CD4-positive, alpha-beta T cell (primary cell): ENCODE data around the gene TMCO5A. TPM values are rescaled to one million over a fixed set of nuclear protein-coding genes. Genes with fewer than 3 reads are reported as not detected.

Experiments used
- ATAC-seq: fragments of 200-7000 bp; cut with Tn5 transposase; one replicate; pipeline ENCODE4 v1.10.0; 2022; ENCODE audit warnings: mild to moderate bottlenecking; ENCODE audit not compliant: poor library complexity
- CTCF ChIA-PET: fragments of 350-600 bp; sonication (Branson Sonifier 250); formaldehyde crosslinking; loops from one replicate; lab custom pipeline; 2021; ENCODE audit warnings: antibody characterized with exemption, inconsistent platforms; lab: Charles Lee
- POLR2A ChIA-PET: fragments of 350-600 bp; sonication (Branson Sonifier 250); formaldehyde crosslinking; loops from one replicate; lab custom pipeline; 2021; ENCODE audit warnings: antibody characterized with exemption, inconsistent platforms; lab: Charles Lee
- DNase-seq, 14 experiments: peaks; one replicate each; pipeline ENCODE4 v3.0.0-alpha.2; 2013 to 2020; ENCODE audit warnings: mixed read lengths in 2 of 14
- H3K27ac ChIP-seq, 2 donors: one replicate each; pipeline versions ENCODE4 v1.5.1 to v1.7.0; 2013; ENCODE audit warnings: low read length in 2 of 2, low read depth in 1 of 2, mild to moderate bottlenecking in 1 of 2
- H3K27me3 ChIP-seq, 2 experiments: 1 replicate in 1 of 2; 2 replicates in 1 of 2; pipeline versions ENCODE4 v1.6.1 to v1.7.0; 2013; ENCODE audit warnings: low read length in 2 of 2, control low read depth in 1 of 2, mild to moderate bottlenecking in 1 of 2, moderate library complexity in 1 of 2; ENCODE audit not compliant: insufficient read depth in 2 of 2, control insufficient read depth in 1 of 2
- H3K36me3 ChIP-seq: one replicate; pipeline ENCODE4 v1.6.1; 2013; ENCODE audit warnings: low read length, control low read depth; ENCODE audit not compliant: insufficient read depth
- H3K4me1 ChIP-seq: one replicate; pipeline ENCODE4 v1.6.1; 2013; ENCODE audit warnings: low read length, control low read depth; ENCODE audit not compliant: insufficient read depth
- H3K4me3 ChIP-seq: one replicate; pipeline ENCODE4 v1.5.1; 2013; ENCODE audit warnings: mild to moderate bottlenecking, low read length, moderate library complexity
- H3K9me3 ChIP-seq, 2 experiments: 1 replicate in 1 of 2; 2 replicates in 1 of 2; pipeline versions ENCODE4 v1.6.1 to v1.7.0; 2013; ENCODE audit warnings: low read length in 2 of 2, mild to moderate bottlenecking in 2 of 2, control low read depth in 1 of 2, moderate library complexity in 1 of 2; ENCODE audit not compliant: control insufficient read depth in 1 of 2, insufficient read depth in 1 of 2
- H3K27ac Mint-ChIP-seq: one replicate; pipeline ENCODE4 v1.8.0; 2020; ENCODE audit warnings: mixed read lengths
- H3K27me3 Mint-ChIP-seq: one replicate; pipeline ENCODE4 v1.8.0; 2021; ENCODE audit warnings: mixed read lengths
- H3K36me3 Mint-ChIP-seq: one replicate; pipeline ENCODE4 v1.8.0; 2021; ENCODE audit warnings: low read depth, mixed read lengths
- H3K4me1 Mint-ChIP-seq: one replicate; pipeline ENCODE4 v1.8.0; 2021; ENCODE audit warnings: low read depth, mixed read lengths
- H3K4me3 Mint-ChIP-seq: one replicate; pipeline ENCODE4 v1.8.0; 2020; ENCODE audit warnings: mild to moderate bottlenecking, mixed read lengths
- H3K9me3 Mint-ChIP-seq: one replicate; pipeline ENCODE4 v1.8.0; 2020; ENCODE audit warnings: mixed read lengths
- intact Hi-C, 2 experiments: fragments of 100-400 bp; cut with DNase I in 1 of 2; cut with micrococcal nuclease in 1 of 2; formaldehyde crosslinking; loops; one replicate each; pipeline versions ENCODE4 v1.15.1 to v1.9.0; 2023 to 2025; cut with DNase I, micrococcal nuclease
- total RNA-seq, 174 experiments: library from RNA in 2 of 174; stranded (reverse) in 2 of 174; gene quantifications; one replicate each; pipeline ENCODE4 v1.2.3 and lab custom pipeline; 2021 to 2026
- TF ChIP-seq, protein P1 (sequence below): fragments of 200-600 bp; IDR thresholded peaks from one replicate; pipeline ENCODE4 v1.8.0; 2022; ENCODE audit warnings: antibody characterized with exemption, mild to moderate bottlenecking

TMCO5A gene
- total RNA-seq, 2 experiments from 2014 or later, result not detected

DNA sequence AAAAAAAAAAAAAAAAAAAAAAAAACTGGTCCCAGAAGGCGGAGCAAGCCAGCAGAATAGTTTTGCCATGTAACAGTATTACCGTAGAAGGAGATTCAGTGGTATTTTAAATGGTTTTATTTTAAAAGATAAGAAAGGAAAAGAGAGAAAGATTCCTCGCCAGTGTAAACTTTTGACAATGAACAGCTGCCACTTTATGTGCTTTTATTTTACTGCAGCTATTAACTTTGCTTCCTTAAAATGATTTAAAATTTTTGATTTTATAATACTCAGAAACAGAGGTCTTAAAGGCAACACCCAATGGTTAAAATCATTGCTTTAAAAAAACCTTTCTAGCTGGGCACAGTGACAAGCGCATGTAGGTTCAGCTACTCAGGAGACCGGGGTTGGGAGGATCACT lies 46.8 kb downstream of the TMCO5A start:
- Mint-ChIP-seq H3K27me3 (peaks cover 5% of the 10 kb centered on the region), H3K27ac (no peak overlapping the region), H3K36me3 (no peaks in the 10 kb centered on the region), H3K4me3 (no peak overlapping the region), H3K9me3 (peaks cover 4% of the 10 kb centered on the region), H3K4me1 (no peaks in the 10 kb centered on the region)
- Histone ChIP-seq H3K27me3 (peaks cover 0 to 5% of the 10 kb centered on the region in 2 experiments), H3K4me1 (no peaks in the 10 kb centered on the region), H3K4me3 (no peak overlapping the region), H3K36me3 (no peaks in the 10 kb centered on the region), H3K9me3 (peaks cover 0 to 18% of the 10 kb centered on the region in 2 experiments), H3K27ac (no peak overlapping the region)
- ATAC-seq, result no peak
- TF ChIP-seq, protein P1, sequence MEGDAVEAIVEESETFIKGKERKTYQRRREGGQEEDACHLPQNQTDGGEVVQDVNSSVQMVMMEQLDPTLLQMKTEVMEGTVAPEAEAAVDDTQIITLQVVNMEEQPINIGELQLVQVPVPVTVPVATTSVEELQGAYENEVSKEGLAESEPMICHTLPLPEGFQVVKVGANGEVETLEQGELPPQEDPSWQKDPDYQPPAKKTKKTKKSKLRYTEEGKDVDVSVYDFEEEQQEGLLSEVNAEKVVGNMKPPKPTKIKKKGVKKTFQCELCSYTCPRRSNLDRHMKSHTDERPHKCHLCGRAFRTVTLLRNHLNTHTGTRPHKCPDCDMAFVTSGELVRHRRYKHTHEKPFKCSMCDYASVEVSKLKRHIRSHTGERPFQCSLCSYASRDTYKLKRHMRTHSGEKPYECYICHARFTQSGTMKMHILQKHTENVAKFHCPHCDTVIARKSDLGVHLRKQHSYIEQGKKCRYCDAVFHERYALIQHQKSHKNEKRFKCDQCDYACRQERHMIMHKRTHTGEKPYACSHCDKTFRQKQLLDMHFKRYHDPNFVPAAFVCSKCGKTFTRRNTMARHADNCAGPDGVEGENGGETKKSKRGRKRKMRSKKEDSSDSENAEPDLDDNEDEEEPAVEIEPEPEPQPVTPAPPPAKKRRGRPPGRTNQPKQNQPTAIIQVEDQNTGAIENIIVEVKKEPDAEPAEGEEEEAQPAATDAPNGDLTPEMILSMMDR, result no peak
- DNase-seq, result no peak
- ChIA-PET CTCF (no interaction called here), POLR2A (no interaction called here)
- intact Hi-C loops, result no loop called here

DNA sequence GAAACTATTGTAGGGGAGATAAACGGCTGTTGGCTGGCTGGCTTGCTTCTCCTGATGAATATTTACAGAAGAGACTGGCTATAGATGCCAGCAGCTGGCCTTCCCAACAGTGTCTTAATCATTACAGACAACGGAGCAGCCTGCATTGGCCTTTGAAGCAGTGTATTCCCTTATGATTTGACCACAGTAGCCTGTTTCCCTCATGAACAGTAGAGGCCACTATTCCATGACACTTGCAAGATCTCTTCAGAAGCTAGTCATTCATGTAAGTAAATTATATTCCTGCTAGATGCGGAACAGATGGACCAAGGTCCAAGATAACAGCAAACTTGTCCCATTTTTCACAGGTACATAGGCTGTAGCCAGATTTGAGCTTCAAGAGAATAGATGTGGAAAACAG lies 47.3 kb downstream of the TMCO5A start:
- Mint-ChIP-seq H3K27me3 (peaks cover 5% of the 10 kb centered on the region), H3K27ac (no peak overlapping the region), H3K9me3 (peaks cover 4% of the 10 kb centered on the region), H3K4me1 (no peaks in the 10 kb centered on the region), H3K4me3 (no peak overlapping the region), H3K36me3 (no peaks in the 10 kb centered on the region)
- ATAC-seq (no peak), DNase-seq (no peak)
- no peaks in the 10 kb centered on the region for H3K36me3 ChIP-seq
- TF ChIP-seq, protein P1, result no peak
- no peak overlapping the region for H3K4me3 ChIP-seq
- peaks cover 0 to 18% of the 10 kb centered on the region in 2 experiments for H3K9me3 ChIP-seq
- CTCF ChIA-PET, result no interaction called here
- H3K4me1 ChIP-seq, result no peaks in the 10 kb centered on the region
- peaks cover 0 to 6% of the 10 kb centered on the region in 2 experiments for H3K27me3 ChIP-seq
- intact Hi-C loops, result no loop called here
- POLR2A ChIA-PET, result no interaction called here
- no peak overlapping the region for H3K27ac ChIP-seq

DNA sequence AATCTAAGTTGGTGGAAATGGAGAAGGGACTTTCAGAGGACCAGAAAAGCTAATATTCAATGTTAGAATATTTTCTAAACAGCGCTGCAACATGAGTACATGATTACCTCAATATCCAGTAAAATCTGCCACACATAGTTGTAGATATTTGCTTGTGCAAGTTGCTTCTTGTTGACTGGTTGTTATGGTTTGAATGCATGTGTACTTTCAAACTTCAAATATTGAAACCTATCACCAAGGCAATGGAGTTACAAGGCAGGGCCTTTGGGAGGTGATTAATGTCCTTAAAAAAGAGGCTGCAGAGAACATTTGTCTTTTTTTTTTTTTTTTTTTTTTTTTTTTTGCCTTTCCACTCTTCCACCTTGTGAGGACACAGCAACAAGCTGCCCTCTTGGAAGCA lies 49.9 kb downstream of the TMCO5A start:
- H3K4me1 ChIP-seq, result no peaks in the 10 kb centered on the region
- intact Hi-C loops, result no loop called here
- CTCF ChIA-PET, result interaction anchor here (0.7 kb wide), 1 partner anchor 38 kb away, joined by 4 read pairs; no protein-coding TSS in a partner anchor
- ATAC-seq (no peak), DNase-seq (no peak)
- Mint-ChIP-seq H3K4me3 (no peak overlapping the region), H3K27me3 (no peaks in the 10 kb centered on the region), H3K4me1 (no peaks in the 10 kb centered on the region), H3K9me3 (peaks cover 5% of the 10 kb centered on the region), H3K27ac (no peak overlapping the region), H3K36me3 (no peaks in the 10 kb centered on the region)
- TF ChIP-seq, protein P1, result no peak
- POLR2A ChIA-PET, result no interaction called here
- no peak overlapping the region for H3K27ac ChIP-seq
- H3K4me3 ChIP-seq, result no peak overlapping the region
- no peaks in the 10 kb centered on the region for H3K36me3 ChIP-seq
- H3K9me3 ChIP-seq, result peaks cover 0 to 10% of the 10 kb centered on the region in 2 experiments
- peaks cover 0 to 10% of the 10 kb centered on the region in 2 experiments for H3K27me3 ChIP-seq
